Mesenchymal stem cell (in vitro differentiated cells and primary cell): ENCODE data around the gene MAL.

Source experiments
- DNase-seq: peaks from one replicate; pipeline ENCODE4 v3.0.0-alpha.2; 2013
- H2AFZ ChIP-seq: one replicate; pipeline ENCODE4 v1.6.1; 2013; ENCODE audit warnings: low read depth, mild to moderate bottlenecking, control low read depth, inconsistent platforms, low read length, moderate library complexity
- H2AK5ac ChIP-seq: 2 replicates; pipeline ENCODE4 v1.6.1; 2013; ENCODE audit warnings: low read length, moderate library complexity, mild to moderate bottlenecking, inconsistent platforms; ENCODE audit not compliant: severe bottlenecking
- H2BK120ac ChIP-seq: one replicate; pipeline ENCODE4 v1.6.1; 2013; ENCODE audit warnings: low read depth, mild to moderate bottlenecking, inconsistent platforms, low read length, moderate library complexity
- H2BK12ac ChIP-seq, 2 experiments: one replicate each; pipeline ENCODE4 v1.6.1; 2013; ENCODE audit warnings: inconsistent platforms in 2 of 2, low read length in 2 of 2, mild to moderate bottlenecking in 2 of 2, moderate library complexity in 2 of 2, control low read depth in 1 of 2
- H2BK15ac ChIP-seq: one replicate; pipeline ENCODE4 v1.6.1; 2013; ENCODE audit warnings: mild to moderate bottlenecking, low read depth, inconsistent platforms; ENCODE audit not compliant: poor library complexity, severe bottlenecking
- H2BK5ac ChIP-seq: 2 replicates; pipeline ENCODE4 v1.6.1; 2013; ENCODE audit warnings: low read depth, mild to moderate bottlenecking, low read length, control low read depth, inconsistent platforms; ENCODE audit not compliant: poor library complexity, severe bottlenecking
- H3K14ac ChIP-seq, 2 experiments: one replicate each; pipeline ENCODE4 v1.6.1; 2013; ENCODE audit warnings: inconsistent platforms in 2 of 2, low read length in 2 of 2, control low read depth in 1 of 2, mild to moderate bottlenecking in 1 of 2, moderate library complexity in 1 of 2
- H3K18ac ChIP-seq, 2 experiments: one replicate each; pipeline ENCODE4 v1.6.1; 2013; ENCODE audit warnings: inconsistent platforms in 2 of 2, low read length in 2 of 2, control low read depth in 1 of 2, low read depth in 1 of 2, mild to moderate bottlenecking in 1 of 2
- H3K23ac ChIP-seq, 2 experiments: one replicate each; pipeline ENCODE4 v1.6.1; 2013; ENCODE audit warnings: inconsistent platforms in 2 of 2, low read length in 2 of 2, mild to moderate bottlenecking in 2 of 2, moderate library complexity in 2 of 2, control low read depth in 1 of 2
- H3K27ac ChIP-seq: 2 replicates; pipeline ENCODE4 v1.5.1; 2013; ENCODE audit warnings: mild to moderate bottlenecking, moderate library complexity, low read length, control low read depth, inconsistent platforms; ENCODE audit not compliant: poor library complexity, severe bottlenecking
- H3K27me3 ChIP-seq, 2 experiments: 2 replicates each; pipeline versions ENCODE4 v1.6.1 to v1.7.0; 2013; ENCODE audit warnings: low read length in 2 of 2, mild to moderate bottlenecking in 2 of 2, moderate library complexity in 2 of 2, control low read depth in 1 of 2, inconsistent platforms in 1 of 2; ENCODE audit not compliant: control insufficient read depth in 1 of 2, insufficient read depth in 1 of 2
- H3K36me3 ChIP-seq, 2 experiments: 2 replicates each; pipeline versions ENCODE4 v1.6.1 to v1.7.0; 2013; ENCODE audit warnings: low read length in 2 of 2, control low read depth in 1 of 2, inconsistent platforms in 1 of 2, low read depth in 1 of 2, mild to moderate bottlenecking in 1 of 2; ENCODE audit not compliant: insufficient read depth in 2 of 2, control insufficient read depth in 1 of 2
- H3K4ac ChIP-seq, 2 experiments: one replicate each; pipeline ENCODE4 v1.6.1; 2013; ENCODE audit warnings: inconsistent platforms in 2 of 2, low read length in 2 of 2, mild to moderate bottlenecking in 2 of 2, moderate library complexity in 2 of 2, control low read depth in 1 of 2, low read depth in 1 of 2
- H3K4me1 ChIP-seq: 2 replicates; pipeline ENCODE4 v1.6.1; 2013; ENCODE audit warnings: low read depth, low read length, control low read depth; ENCODE audit not compliant: control insufficient read depth, insufficient read depth
- H3K4me2 ChIP-seq: 2 replicates; pipeline ENCODE4 v1.6.1; 2013; ENCODE audit warnings: low read length, mild to moderate bottlenecking, inconsistent platforms; ENCODE audit not compliant: poor library complexity, severe bottlenecking
- H3K4me3 ChIP-seq, 2 experiments: 2 replicates each; pipeline versions ENCODE4 v1.5.1 to v1.7.0; 2013; ENCODE audit warnings: low read length in 2 of 2, mild to moderate bottlenecking in 2 of 2, control low read depth in 1 of 2, low read depth in 1 of 2; ENCODE audit not compliant: insufficient read depth in 1 of 2
- H3K79me1 ChIP-seq: replicated peaks from 2 replicates; pipeline ENCODE4 v1.6.1; 2013; ENCODE audit warnings: mild to moderate bottlenecking, control low read depth, low read length, inconsistent platforms; ENCODE audit not compliant: poor library complexity, severe bottlenecking
- H3K9ac ChIP-seq: 2 replicates; pipeline ENCODE4 v1.7.0; 2013; ENCODE audit warnings: mild to moderate bottlenecking, low read length, moderate library complexity
- H3K9me3 ChIP-seq: 2 replicates; pipeline ENCODE4 v1.7.0; 2013; ENCODE audit warnings: mild to moderate bottlenecking, low read length; ENCODE audit not compliant: control insufficient read depth
- H4K8ac ChIP-seq: one replicate; pipeline ENCODE4 v1.6.1; 2013; ENCODE audit warnings: inconsistent platforms, mild to moderate bottlenecking, low read length, moderate library complexity
- H4K91ac ChIP-seq: one replicate; pipeline ENCODE4 v1.6.1; 2013; ENCODE audit warnings: mild to moderate bottlenecking, low read length, inconsistent platforms
- WGBS: methylation state at CpG from one replicate; pipeline ENCODE4 v1.1.7; 2013; ENCODE audit warnings: mixed read lengths; 5-methylcytosine and 5-hydroxymethylcytosine counted together

Gene MAL

GRCh38 chr2:95012881-95013550 is 12.5 kb upstream of the MAL start:
- no peak overlapping the region for H2BK120ac ChIP-seq
- H2AK5ac ChIP-seq = no peak overlapping the region
- H4K91ac ChIP-seq = no peak overlapping the region
- no peaks in the 10 kb centered on the region for H3K79me1 ChIP-seq
- no peak overlapping the region for H4K8ac ChIP-seq
- no peak overlapping the region for H2AFZ ChIP-seq
- no peak overlapping the region for H3K4me3 ChIP-seq
- no peak overlapping the region for H3K4ac ChIP-seq
- H3K14ac ChIP-seq = no peak overlapping the region
- DNase-seq = no peak
- H3K4me1 ChIP-seq = peaks cover 10% of the 10 kb centered on the region
- no peak overlapping the region for H3K4me2 ChIP-seq
- H3K27ac ChIP-seq = no peak overlapping the region
- H2BK12ac ChIP-seq = no peak overlapping the region
- H3K9ac ChIP-seq = no peak overlapping the region
- 81% methylated on average over 10 of the region's 10 CpGs for WGBS
- H2BK15ac ChIP-seq = no peak overlapping the region
- no peaks in the 10 kb centered on the region for H3K36me3 ChIP-seq
- no peak overlapping the region for H3K23ac ChIP-seq
- no peaks in the 10 kb centered on the region for H3K9me3 ChIP-seq
- H3K18ac ChIP-seq = no peak overlapping the region
- H2BK5ac ChIP-seq = no peak overlapping the region
- H3K27me3 ChIP-seq = peaks cover 0 to 29% of the 10 kb centered on the region in 2 experiments

DNA sequence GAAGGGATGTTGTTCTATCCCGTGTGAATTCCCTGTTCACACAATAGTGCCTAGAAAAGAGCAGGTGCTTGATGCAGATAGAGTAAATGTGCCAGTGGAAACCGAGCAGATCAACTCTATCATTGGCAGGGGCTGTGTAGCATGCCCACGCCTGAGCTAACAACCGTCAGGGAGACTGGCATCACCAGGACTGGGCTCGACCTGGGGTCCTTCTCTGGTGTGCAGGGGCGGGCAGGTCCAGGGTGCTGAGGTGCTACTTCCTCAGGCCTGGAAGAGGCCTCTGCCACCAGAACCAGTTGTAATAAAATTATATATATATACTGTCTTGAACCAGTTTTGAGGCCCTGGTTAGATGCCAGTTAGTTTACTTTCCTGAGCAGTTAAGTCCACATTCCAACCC is 11.8 kb upstream of the MAL start:
- no peak overlapping the region for H4K91ac ChIP-seq
- no peak overlapping the region for H2AFZ ChIP-seq
- H2BK12ac ChIP-seq = no peak overlapping the region
- H2BK5ac ChIP-seq = no peak overlapping the region
- H3K9me3 ChIP-seq = no peaks in the 10 kb centered on the region
- no peak overlapping the region for H4K8ac ChIP-seq
- no peak overlapping the region for H3K27ac ChIP-seq
- H3K79me1 ChIP-seq = no peaks in the 10 kb centered on the region
- no peak overlapping the region for H3K9ac ChIP-seq
- H2AK5ac ChIP-seq = no peak overlapping the region
- H3K18ac ChIP-seq = no peak overlapping the region
- H3K4me2 ChIP-seq = no peak overlapping the region
- H2BK120ac ChIP-seq = no peak overlapping the region
- no peak overlapping the region for H3K14ac ChIP-seq
- H3K27me3 ChIP-seq = peaks cover 0 to 36% of the 10 kb centered on the region in 2 experiments
- 65% methylated on average over 5 of the region's 6 CpGs for WGBS
- no peak overlapping the region for H3K23ac ChIP-seq
- DNase-seq = no peak
- H2BK15ac ChIP-seq = no peak overlapping the region
- H3K36me3 ChIP-seq = no peaks in the 10 kb centered on the region
- H3K4me3 ChIP-seq = no peak overlapping the region
- H3K4me1 ChIP-seq = peaks cover 7% of the 10 kb centered on the region
- H3K4ac ChIP-seq = no peak overlapping the region

DNA sequence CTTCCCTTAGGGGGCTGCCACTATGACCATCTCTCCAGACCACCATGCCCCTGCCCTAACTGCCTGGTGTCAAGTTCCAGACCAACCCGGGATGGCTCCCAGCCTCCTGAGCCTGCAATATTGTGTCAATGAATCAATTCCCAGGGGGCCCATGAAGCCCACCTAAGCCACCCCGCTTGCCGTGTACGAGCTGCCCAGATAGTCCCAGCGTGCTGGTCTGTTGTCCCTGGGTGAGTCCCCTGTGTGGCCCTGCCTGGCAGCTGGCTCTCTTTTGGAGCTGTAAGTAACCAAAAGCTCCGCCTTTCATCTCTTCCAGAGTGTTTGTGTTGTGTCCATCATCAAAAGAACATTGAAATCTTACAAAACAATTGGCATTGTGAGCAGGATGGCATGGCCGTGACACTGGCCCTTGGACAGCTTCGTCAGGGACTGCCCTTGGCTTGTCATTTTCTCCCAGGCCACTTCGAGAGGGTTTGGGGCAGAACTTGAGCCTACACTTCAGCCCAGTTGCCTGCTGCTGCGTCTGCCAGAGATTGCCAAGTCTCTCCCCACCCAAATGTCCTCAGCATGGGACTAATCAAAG is 11.3 kb upstream of the MAL start:
- Histone ChIP-seq H3K4me2 (no peak overlapping the region), H3K27ac (no peak overlapping the region), H3K4me1 (peaks cover 7% of the 10 kb centered on the region), H3K18ac (no peak overlapping the region), H2BK15ac (no peak overlapping the region), H2AK5ac (no peak overlapping the region), H4K91ac (no peak overlapping the region), H2BK12ac (no peak overlapping the region), H4K8ac (no peak overlapping the region), H3K4ac (no peak overlapping the region), H3K14ac (no peak overlapping the region), H2BK5ac (no peak overlapping the region), H2BK120ac (no peak overlapping the region), H2AFZ (no peak overlapping the region), H3K27me3 (peaks cover 0 to 41% of the 10 kb centered on the region in 2 experiments), H3K4me3 (no peak overlapping the region), H3K79me1 (no peaks in the 10 kb centered on the region), H3K9me3 (no peaks in the 10 kb centered on the region), H3K23ac (no peak overlapping the region), H3K9ac (no peak overlapping the region), H3K36me3 (no peaks in the 10 kb centered on the region)
- WGBS = 66% methylated on average over 8 of the region's 10 CpGs
- DNase-seq = no peak

- 83% methylated on average over 15 of the region's 15 CpGs for WGBS
Measured at GRCh38 chr2:95015261-95015912, 10.1 kb upstream of the MAL start.

More at GRCh38 chr2:95015261-95015912, 10.1 kb upstream of the MAL start:
- no peak for DNase-seq
- Histone ChIP-seq H2BK15ac (no peak overlapping the region), H3K9me3 (no peaks in the 10 kb centered on the region), H2AFZ (no peak overlapping the region), H3K27me3 (peaks cover 0 to 48% of the 10 kb centered on the region in 2 experiments), H4K8ac (no peak overlapping the region), H3K36me3 (no peaks in the 10 kb centered on the region), H3K4me1 (peaks cover under 1% of the 10 kb centered on the region), H2BK120ac (no peak overlapping the region), H3K79me1 (no peaks in the 10 kb centered on the region), H4K91ac (no peak overlapping the region), H3K4me3 (no peak overlapping the region), H3K23ac (no peak overlapping the region), H2BK5ac (no peak overlapping the region), H3K14ac (no peak overlapping the region), H3K4me2 (no peak overlapping the region), H2AK5ac (no peak overlapping the region), H2BK12ac (no peak overlapping the region), H3K18ac (no peak overlapping the region), H3K4ac (no peak overlapping the region), H3K9ac (no peak overlapping the region), H3K27ac (no peak overlapping the region)
